HL-60 (cell line): ENCODE measurements around the gene CANT1.

Experiments used
- GABPA ChIP-seq: IDR thresholded peaks from 2 replicates; pipeline ENCODE4 v1.6.1; 2012; ENCODE audit warnings: low read depth
- POLR2AphosphoS5 ChIP-seq: IDR thresholded peaks from 2 replicates; pipeline ENCODE4 v1.6.1; 2012; ENCODE audit warnings: low read depth
- SPI1 ChIP-seq: IDR thresholded peaks from 2 replicates; pipeline ENCODE4 v1.6.1; 2012; ENCODE audit warnings: low read depth, mild to moderate bottlenecking, borderline replicate concordance
- TF ChIP-seq, protein P1 (sequence below): IDR thresholded peaks from one replicate; pipeline ENCODE4 v1.5.1; 2011; ENCODE audit warnings: low read length, control low read depth, inconsistent platforms; ENCODE audit not compliant: insufficient read depth
- TF ChIP-seq, protein P2 (sequence below): IDR thresholded peaks from 2 replicates; pipeline ENCODE4 v1.6.1; 2012; ENCODE audit warnings: low read depth; ENCODE audit not compliant: insufficient replicate concordance

DNA sequence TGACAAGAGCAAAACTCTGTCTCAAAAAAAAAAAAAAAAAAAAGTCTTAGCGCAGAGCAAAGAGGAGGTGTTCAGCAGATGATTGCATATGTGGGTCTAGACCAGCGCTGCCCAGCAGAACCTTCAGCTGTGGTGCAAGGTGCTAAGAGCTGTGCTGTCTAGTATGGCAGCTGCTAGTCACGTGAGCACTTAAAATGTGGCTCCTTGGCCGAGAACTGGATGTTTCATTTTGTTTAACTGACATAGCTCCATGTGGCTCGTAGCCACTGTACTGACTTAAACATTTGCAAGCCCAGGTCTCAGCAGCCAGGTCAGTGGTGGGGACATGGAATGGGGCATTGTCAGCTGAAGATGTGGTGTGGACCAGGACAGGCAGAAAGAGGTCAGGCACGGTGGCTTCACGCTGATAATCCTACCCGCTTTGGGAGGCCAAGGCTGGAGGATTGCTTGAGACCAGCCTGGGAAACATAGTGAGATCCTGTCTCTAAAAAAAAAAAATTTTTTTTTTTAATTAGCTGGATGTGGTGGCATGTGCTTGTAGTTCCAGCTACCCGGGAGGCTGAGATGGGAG is 23.6 kb upstream of the CANT1 start:
- TF ChIP-seq, protein P1, sequence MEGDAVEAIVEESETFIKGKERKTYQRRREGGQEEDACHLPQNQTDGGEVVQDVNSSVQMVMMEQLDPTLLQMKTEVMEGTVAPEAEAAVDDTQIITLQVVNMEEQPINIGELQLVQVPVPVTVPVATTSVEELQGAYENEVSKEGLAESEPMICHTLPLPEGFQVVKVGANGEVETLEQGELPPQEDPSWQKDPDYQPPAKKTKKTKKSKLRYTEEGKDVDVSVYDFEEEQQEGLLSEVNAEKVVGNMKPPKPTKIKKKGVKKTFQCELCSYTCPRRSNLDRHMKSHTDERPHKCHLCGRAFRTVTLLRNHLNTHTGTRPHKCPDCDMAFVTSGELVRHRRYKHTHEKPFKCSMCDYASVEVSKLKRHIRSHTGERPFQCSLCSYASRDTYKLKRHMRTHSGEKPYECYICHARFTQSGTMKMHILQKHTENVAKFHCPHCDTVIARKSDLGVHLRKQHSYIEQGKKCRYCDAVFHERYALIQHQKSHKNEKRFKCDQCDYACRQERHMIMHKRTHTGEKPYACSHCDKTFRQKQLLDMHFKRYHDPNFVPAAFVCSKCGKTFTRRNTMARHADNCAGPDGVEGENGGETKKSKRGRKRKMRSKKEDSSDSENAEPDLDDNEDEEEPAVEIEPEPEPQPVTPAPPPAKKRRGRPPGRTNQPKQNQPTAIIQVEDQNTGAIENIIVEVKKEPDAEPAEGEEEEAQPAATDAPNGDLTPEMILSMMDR = no peak
- TF ChIP-seq POLR2AphosphoS5 (no peak), GABPA (no peak), SPI1 (no peak)
- TF ChIP-seq, protein P2, sequence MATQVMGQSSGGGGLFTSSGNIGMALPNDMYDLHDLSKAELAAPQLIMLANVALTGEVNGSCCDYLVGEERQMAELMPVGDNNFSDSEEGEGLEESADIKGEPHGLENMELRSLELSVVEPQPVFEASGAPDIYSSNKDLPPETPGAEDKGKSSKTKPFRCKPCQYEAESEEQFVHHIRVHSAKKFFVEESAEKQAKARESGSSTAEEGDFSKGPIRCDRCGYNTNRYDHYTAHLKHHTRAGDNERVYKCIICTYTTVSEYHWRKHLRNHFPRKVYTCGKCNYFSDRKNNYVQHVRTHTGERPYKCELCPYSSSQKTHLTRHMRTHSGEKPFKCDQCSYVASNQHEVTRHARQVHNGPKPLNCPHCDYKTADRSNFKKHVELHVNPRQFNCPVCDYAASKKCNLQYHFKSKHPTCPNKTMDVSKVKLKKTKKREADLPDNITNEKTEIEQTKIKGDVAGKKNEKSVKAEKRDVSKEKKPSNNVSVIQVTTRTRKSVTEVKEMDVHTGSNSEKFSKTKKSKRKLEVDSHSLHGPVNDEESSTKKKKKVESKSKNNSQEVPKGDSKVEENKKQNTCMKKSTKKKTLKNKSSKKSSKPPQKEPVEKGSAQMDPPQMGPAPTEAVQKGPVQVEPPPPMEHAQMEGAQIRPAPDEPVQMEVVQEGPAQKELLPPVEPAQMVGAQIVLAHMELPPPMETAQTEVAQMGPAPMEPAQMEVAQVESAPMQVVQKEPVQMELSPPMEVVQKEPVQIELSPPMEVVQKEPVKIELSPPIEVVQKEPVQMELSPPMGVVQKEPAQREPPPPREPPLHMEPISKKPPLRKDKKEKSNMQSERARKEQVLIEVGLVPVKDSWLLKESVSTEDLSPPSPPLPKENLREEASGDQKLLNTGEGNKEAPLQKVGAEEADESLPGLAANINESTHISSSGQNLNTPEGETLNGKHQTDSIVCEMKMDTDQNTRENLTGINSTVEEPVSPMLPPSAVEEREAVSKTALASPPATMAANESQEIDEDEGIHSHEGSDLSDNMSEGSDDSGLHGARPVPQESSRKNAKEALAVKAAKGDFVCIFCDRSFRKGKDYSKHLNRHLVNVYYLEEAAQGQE = no peak
